Activated CD4-positive, alpha-beta T cell treated with anti-CD3 and anti-CD28 coated beads, Interleukin-2, Interleukin-4, amounts not matched to agents 100 ng/mL and 50 ng/mL, durations not matched to agents 16 hours and 8 hours (primary cell): ENCODE results near the gene TMEM37.

Experiments used
- DNase-seq: peaks from one replicate; pipeline ENCODE4 v3.0.0-alpha.2; 2020; ENCODE audit warnings: low spot score

The TMEM37 gene

DNA sequence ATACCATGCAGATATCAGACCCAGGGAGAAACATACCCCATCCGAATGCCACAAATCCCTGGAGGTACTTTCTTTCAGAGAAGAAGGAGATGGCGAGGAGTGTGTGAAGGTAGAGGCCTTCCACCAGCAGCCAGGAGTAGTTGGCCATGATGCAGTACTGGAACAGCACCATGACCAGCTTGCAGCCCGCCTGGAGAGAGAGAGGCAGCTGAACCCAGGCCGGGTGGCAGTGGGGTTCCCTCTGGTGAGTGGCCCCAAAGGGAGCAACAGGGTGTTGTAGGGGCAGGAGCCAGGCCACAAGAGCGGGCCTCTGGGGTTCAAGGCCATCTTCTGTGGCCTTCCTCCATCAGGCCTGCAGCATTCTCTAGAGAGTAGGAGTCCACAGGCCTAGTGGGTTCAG is 30.2 kb downstream of the TMEM37 start:
- DNase-seq, result no peak

DNA sequence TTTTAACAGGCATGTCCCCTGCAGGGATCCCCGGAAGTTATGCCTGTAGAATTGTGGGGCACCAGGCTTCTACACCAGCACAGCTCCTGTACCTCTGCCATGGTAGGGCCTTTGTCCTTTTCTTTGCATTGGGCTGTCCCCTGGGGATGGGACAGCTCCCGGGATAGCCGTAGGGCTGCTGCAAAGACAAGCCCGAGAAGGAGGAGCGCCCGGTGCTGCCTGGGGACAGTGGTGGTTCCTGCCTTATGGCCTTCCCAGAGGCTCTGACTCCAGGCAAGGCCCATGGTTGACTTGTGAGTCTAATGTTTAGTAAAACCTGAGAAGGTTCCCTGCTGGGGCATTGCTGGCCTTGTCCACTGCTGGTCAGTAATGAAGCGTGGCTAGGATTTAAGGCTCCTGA is 30.9 kb downstream of the TMEM37 start:
- DNase-seq, result no peak

DNA sequence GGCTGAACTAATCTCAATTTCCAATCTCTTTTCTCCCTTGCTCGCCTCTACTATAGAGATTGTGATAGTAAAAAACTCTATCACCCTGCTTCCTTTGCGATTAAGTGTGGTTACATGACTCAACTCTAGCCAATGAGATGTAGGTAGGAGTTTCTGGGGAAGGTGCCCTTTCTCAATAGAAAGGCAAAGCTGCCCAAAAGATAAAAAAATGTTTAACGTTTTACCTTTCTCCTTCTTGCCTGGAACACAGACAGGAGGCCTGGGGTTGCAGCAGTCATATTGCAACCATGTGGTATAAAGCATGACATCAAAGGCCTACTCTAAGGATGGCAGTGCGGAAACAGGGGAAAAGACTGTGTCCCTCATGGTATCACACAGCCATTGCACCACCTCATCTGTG is 31.5 kb downstream of the TMEM37 start:
- DNase-seq, result peak; percentile 45

DNA sequence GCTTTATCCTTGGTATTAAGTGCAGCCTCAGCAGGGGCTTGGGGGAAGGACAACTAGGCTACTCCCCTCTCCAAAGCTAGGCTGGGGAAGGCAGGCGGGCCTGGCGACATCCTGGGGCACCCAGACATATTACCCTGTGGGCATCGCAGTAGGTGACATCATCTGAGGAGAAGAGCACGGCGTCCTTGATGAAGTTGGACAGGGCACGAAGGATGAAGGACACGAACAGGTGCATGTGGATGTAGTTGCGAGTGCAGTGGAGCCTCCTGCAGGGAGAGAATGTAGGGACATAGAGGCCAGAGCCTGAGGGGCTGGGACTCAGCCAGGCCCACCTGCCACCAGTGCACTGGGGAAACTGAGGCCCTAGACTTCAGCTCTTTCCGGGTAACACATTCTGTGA is 32.3 kb downstream of the TMEM37 start:
- no peak for DNase-seq

DNA sequence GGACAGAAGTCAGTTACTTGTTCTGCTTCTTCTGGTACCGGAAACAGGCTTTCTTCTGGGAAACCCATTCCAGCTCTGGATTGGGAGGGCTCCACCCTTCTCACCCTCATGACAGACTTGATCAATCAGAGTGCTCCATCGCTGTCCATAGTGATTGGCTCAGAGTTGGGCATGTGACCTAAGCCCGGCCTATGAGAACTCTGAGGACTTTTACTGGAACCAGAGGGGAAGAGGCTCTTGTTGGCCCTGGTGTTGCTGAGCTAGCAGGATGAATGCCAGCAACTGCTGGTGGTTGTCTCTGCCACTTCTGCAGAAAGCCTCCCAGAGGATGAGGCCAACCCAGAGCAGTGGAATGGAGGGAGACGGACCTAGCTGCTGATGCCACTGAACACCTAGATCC is 33.3 kb downstream of the TMEM37 start:
- no peak for DNase-seq

DNA sequence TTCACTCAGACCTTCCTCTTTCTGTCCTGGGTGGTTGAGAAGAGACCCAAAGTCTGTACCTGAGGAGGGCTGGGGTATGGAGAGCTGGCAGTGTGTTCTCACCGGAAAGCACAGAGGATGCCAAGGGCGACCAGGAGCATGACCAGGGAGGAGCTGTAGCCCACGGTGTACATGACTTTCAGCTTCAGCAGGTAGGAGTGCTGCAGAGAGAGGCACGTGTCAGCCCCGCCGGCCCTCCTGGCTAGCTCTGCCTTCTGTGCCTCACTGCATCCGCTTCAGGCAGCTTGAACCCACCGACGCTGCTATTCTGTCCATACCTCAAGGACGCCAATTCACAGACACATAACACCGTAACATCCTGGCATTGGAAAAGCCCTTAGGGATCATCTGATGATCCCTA is 34.0 kb downstream of the TMEM37 start:
- DNase-seq, result no peak

DNA sequence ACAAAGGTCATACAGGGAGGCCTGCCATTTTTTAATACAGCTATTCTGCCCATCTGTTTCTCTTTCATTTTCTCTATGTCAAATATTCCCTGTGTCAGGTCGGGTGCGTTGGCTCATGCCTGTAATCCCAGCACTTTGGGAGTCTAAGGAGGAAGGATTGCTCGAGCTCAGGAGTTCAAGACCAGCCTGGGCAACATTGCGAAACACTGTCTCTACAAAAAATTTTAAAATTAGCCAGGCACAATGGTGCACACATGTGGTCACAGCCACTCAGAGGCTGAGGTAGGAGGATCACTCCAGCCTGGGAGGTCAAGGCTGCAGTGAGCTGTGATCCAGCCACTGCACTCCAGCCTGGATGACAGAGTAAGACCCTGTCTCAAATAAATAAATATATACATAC is 34.7 kb downstream of the TMEM37 start:
- DNase-seq, result no peak

DNA sequence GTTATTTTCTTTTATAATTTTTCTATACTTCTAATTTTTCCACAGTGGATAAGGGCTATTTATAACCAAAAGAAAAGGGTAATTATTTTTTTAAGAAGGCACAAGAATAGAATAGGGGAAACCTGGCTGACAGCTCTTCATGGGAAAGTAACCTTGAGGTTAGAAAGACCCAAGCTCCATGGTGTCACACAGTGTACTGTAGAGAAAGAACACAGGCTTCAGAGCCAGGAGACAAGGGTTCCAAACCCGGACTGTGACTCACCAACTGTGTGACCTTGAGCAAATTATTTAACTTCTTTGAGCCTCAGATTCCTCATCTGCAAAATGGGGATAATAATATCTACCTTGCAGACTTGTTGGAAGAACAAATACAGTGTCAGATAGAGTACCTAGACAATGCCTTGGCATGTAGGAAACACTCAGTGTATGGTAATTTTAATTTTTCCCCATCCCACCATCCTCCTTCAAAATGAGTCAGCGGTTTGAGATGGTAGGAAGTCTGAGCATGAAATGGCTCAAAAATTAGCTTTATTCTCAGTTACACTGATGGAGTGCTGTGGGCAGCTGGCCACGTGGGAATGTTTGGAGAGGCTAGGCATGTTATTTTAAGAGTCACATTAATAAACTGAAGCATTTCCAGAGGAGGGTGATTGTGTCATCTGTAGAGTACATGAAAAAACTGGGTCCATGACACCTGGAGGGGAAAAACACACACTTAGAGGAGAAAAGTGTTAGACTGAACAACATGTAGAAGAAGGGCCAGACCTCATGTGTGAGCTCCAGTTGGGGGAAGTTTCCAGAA is 36.7 kb downstream of the TMEM37 start:
- DNase-seq, result no peak

DNA sequence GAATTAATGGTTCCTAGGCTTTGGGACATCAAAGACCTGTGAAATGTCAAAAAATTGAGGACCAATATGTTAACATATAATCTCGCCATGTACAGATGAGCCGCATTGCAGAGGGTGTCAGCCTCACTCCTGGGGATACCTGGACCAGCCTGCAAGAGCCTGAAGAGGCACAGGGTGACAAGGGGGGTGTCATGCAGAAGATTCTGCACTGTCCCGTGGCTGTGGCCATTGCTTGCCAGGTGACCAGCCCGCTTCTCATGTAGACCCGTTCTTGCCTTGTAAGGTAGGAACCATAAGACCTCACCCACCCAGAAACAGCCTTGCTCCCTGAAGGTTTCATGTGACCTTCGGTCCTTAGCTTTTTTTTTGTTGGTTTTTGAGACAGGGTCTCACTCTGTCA is 37.5 kb downstream of the TMEM37 start:
- DNase-seq, result no peak

DNA sequence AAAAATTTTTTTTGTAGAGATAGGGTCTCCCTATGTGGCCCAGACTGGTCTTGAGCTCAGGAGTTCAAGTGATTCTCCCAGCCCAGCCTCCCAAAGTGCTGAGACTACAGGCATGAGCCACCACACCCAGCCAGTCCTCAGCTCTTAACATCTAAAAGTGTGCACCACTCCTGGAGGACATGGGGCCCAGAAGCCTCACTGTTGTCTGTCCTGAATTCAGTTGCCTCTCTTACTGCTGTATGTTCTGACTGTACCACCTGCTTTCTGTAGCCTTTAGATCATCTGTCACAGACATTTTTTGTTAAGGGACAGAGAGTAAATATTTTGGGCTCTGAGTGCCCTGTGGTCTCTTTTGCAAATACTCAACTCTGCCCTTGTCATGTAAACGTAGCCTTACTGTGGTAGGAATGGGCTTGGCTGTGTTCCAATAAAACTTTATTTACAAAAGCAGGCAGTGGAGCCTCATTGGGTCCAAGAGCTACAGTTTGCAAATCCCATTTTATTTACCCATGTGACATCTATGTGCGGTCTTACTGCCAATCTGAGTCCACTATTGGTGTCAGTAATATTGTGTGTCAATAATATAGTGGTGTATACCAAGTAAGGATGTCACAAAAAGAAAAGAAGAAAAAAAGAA is 38.1 kb downstream of the TMEM37 start:
- DNase-seq, result no peak

DNA sequence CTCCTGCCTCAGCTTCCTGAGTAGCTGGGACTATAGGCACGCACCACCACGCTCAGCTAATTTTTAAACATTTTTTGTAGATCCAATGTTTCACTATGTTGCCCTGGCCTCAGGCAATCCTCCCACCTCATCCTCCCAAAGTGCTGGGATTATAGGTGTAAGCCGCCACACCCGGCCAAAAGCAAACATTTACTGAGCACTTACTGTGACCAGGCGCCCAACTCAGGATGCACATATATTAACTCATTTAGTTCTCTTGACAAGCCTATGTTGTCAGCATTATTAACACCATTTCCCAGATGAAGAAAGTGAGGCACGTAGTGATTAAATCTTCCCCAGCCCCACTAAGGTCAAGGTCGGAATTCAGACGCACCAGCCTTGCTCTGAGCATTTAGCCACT is 41.1 kb downstream of the TMEM37 start:
- DNase-seq, result no peak

DNA sequence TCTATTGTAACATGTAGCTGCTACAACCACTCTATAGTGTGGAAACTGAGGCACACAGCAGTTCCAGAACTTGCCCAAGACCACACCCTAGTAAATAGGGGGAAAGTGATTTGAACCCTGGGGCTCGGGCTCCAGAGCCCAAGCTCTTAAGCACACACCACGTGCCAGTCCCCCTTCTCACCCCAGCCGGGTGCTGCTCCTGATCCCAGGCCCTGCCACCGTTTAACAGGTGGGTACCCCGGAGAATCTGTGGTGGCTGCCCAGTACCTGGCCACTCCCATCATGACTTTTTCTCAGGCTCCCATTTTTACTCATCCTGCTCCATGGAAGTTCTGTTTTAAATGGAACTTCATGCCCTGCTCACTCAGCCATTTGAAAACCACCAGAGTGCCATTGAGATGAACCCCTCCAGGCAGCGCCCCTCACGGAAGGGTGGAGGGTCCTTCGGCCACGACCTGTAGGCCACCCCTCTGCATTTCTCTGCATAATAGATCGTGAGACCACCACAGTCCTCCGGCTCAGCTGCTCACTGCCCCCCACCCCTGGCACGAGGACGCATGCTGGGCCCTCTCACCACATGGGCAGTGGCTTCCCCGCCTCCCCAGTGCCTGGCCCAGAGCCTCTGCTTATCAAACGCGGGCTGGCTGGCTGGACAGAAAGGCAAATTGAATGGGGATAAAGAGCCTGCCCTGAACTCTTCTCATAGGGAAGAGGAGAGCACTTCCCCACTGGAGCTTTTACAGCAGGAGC is 42.1 kb downstream of the TMEM37 start:
- DNase-seq, result no peak

DNA sequence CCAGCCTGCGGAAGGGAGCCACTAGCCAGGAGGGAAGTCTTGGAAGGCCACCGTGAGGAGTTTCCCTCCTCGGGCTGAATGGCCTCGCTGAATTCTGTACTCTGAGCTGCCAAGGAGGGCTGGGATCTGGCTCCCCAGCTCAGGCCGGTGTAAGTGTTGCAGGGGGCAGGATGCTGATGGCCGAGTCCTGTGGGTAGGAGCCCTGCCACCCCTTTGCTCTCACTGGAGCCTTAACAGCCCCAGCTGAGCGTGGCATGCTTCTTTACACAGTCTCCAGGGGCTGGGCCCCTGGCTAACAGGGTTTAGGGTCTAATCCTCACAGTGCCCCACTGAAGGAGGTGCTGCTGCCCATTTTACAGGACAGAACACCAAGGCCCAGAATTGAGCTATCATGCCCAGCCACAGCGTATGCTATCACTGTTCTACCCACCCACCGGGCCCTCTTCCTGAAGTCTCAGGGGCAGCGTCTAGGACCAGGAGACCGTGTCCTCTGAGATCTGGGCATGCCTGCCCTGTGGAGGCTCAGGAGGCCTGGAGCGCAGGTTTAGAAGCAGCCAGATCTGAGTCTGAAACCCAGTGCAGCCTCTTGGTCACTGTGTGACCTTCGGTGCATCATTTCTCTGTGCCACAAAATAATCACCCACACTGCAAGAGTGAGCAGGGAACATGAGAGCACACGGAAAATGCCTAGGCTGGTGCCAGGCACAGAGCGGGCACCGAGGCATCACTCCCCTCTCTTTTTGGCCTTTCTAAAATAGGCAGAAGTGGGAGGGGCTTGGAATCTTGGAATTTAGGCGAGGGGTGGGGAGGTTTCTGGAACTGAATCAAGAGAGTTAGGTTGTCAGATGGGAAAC is 42.9 kb downstream of the TMEM37 start:
- DNase-seq, result no peak

DNA sequence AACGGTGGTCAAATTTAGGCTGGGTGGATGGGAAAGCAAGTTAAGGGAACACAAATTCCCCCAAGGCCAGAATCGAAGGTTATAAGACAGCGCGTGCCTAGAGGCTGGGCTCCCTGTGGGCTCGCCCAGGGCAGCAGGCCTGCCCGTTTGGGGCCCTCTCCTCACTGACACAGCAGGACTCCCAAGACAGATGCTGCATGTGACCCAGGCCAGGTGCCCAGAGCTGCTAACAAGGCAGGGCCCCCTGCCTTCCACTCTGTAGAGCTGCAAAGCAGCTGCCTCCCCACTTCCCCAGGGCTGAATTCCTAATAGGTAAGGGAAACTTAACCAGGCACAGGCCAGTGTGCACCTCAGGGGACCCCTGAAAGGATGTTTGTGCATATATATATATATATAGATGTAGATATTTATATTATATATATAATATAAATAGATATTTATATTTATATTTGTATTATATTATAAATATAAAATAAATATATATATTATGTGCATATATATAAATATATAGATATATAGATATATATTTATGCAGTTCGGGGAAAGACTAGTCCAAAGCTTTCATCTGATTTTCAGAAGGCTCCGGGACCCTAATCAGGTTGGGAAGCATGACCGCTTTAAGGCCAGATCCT is 43.7 kb downstream of the TMEM37 start:
- DNase-seq, result no peak

DNA sequence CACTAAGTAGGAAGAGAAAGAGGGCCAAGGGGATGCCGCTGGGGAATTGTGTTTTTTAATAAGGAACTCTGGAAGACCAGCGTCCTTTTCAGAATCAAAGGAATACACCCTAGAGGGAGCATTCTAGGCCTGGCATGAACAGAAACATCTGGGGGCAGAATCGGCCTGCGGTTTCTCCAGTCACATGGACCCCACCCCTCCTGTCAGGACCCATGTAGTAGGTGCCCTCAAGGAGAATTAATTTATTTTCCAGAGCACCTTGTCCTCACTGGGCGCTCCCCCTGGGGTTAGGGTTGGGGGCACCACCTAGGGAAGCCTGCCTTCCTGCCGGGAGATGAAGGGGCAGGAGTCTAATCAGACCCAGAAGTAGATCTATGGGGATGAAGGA is 44.2 kb downstream of the TMEM37 start:
- no peak for DNase-seq

DNA sequence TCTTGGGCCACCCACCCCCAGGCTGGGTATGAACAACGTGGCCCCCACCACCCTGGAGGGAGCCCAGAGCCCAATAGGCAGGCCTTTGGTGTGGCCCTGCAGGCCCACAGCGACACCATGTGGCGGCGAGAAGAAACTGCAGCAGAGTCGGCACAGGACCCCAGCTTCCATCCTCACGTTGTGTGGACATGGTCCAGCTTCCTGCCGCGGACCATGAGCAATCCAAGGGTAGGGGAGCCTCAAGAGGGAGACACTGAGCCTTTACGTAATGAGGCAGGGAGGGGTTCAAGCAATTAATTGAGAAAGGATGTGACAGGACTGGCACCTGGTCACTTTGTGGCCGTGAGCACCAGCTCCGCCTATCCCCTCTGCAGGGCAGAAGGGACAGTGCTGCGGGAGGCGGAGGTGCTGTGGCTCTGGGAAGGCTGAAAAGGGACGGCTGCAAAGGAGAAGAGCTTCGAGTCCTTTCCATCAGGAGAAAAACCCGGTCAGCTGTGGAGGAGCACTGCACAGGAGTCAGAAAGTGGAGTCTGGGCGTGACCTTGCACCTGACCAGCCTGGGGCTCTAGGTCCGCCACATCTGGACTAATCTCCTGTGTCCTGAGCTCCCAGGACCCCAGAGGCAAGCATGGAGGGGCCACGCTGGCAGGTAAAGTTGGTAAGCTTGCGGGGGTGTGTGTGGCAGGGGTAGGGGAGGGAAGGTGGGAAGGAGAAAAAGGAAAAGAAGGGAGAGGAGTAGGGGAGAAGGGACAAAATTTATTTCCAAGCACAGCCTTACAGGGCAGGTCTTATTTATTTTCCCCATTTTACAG is 44.9 kb downstream of the TMEM37 start:
- DNase-seq, result peak; percentile 42

DNA sequence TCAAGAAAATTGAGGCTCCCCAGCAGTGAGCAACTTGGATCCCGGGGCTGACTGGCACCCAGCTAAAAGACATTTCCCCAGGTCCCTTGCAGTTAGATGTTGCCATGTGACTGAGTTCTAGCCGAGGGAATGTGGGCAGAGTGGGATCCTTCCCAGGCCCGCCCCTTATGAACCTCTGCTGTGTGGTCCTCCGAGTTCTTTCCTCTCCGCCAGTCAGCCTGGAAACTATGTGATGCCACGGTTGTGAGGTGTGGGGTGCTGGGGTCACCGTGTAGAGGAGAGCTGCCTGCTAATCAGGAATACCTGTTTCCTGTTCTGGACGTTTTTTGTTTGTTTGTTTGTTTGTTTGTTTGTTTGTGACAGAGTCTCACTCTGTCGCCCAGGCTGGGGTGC is 45.5 kb downstream of the TMEM37 start:
- no peak for DNase-seq

DNA sequence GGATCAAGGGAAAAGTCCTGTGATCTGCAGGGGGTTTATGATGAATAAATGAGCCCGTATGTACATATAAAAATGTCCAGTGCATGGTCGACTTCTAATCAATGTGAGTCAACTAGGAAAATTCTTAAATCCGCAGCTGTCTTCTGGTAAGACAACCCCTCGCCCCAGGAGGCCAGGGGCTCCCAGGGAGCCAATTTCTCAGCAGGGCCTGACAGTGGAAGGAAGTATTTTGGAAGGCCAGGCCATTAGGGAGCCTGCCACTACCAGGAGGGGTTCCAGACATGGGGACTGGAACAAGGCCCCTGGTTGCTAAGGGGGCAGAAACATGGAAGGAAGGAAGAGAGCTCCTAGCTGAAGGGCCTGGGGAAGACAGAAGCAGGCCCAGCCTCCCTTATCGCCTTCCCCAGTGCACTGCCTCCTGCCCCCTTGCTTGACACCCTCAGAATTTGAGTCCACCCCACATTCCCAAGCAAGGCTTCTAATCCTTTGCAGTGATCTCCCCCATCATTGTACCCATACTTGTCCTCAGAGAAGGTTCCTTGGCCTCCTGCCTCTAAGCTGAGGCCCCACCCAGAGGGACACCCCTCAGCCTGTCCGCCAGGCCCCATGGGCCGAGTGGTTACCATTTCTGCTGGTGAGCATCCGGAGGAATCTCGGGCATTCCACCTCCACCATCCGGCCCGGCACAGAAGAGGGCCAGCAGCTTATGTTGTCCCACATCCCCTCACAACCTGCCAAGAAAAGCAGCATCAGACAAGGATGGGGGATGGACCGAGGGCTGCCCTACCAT is 46.7 kb downstream of the TMEM37 start:
- DNase-seq, result no peak

DNA sequence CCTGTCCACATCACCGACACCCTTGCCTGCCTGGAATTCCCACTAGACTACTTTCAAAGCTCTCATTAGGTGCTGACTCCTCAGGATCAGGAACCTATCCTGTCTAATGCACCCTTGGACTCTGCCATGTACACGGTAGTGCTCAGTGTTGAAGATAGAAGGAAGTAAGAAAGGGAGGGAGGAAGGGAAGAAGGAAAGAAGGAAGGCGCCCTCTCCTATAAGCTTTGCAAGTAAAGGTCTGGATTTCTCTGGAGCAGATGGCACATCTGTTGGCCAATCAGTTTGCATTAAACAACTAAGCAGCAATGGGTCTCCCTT is 47.3 kb downstream of the TMEM37 start:
- DNase-seq, result no peak

DNA sequence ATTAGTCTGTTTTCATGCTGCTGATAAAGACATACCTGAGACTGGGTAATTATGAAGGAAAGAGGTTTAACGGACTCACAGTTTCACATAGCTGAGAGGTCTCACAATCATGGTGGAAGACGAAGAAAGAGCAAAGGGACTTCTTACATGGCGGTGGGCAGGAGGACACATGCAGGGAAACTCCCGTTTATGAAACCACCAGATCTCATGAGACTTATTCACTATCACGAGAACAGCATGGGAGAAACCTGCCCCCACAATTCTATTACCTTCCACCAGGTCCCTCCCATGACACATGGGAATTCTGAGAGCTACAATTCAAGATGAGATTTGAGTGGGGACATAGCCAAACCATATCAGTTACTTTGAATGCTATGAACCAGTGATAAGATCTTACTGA is 48.5 kb downstream of the TMEM37 start:
- DNase-seq, result no peak
